Stimulated activated CD4-positive, alpha-beta T cell treated with anti-CD3 and anti-CD28 coated beads, Interleukin-2, amount 100 ng/mL, for 4 hours (primary cell): Measurements from ENCODE around the gene FCHO2.

Experiments used
- DNase-seq: peaks from one replicate; pipeline ENCODE4 v3.0.0-alpha.2; 2020; ENCODE audit warnings: low read depth

Gene FCHO2

GRCh38 chr5:73111536-73111935 is 155.7 kb downstream of the FCHO2 start:
- no peak for DNase-seq

- no peak for DNase-seq
Observed at GRCh38 chr5:73112359-73112758, 156.5 kb downstream of the FCHO2 start.

DNA sequence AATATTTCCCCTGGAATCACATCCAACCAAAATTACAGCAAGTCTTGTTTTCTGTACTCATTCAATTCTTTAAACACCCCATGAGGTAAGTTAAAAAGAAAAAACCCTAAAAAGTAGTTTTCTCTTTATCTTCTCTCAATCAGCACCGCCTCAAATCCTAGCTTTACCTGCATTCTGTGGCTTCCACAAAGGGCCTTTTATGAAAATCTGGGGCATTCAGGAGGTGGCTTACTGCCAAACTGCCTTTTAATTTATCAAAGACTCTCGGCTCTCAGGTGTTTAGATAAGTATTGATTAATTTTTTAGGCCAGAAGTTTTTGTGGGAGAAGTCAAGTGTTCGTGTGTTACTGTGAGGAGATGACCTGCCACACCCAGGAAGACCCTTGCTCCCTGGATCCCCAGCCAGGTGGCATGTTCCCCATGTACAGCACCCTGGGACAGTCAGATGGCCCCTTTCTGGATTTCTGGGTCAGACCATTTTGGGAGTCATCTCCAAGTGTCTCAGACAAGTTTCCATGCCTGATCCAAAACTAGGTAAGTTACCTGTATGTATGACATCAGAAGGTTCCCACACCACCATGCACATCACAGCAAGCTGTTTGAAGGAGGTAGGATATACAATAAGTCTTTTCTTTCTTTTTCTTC is 158.3 kb downstream of the FCHO2 start:
- no peak for DNase-seq

- no peak for DNase-seq
Observed at GRCh38 chr5:73115399-73116051, 159.7 kb downstream of the FCHO2 start.

DNA sequence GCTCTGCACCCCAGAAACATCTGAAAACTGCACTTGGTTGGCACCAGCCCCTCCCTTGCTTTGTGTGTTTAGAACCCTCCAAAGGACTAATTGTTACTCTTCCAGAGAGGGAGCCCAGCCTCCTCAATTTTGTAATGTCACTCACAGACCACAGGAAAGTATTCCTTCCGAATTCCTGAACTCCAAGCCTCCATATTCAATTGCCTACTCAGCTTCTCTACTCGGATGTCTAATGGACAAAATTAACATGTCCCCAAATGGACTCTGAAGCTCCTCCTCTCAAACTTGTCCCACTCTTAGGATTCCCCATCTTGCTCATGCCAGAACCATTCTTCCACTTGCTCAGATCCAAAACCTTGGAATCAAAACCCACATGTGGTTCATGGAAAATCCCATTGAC is 160.7 kb downstream of the FCHO2 start:
- no peak for DNase-seq

DNA sequence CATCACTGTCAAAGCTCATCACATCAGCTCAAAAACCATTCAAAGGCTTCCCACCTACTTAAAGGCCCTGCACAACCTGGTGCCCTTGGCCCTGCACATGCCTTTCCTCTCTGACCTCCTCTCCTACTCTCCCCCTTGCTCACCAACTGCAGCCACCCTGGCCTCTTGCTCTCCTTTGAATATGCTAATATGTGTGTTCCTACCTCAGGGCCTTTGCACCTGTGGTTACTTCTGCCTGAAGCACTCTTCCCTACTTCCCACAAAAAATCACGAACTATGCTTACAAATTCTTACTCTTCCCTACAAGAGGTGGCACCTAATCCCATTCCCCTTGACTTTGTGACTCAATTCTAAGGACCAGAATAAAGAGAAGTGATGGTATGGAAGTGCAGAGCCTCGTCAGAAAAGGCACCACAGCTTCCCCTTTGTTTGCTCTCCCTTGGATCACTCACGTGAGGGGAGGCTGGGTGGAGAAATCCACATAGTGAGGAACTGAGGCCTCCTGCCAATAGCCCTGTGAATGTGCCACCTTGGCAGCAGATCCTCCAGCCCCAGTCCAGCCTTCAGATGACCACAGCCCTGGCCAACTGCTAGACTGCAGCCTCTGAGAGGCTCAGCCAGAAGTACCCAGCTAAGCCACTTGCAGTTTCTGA is 161.4 kb downstream of the FCHO2 start:
- no peak for DNase-seq

- no peak for DNase-seq
Observed at GRCh38 chr5:73118391-73118973, 162.6 kb downstream of the FCHO2 start.

GRCh38 chr5:73119451-73120157 is 163.8 kb downstream of the FCHO2 start:
- DNase-seq: no peak

- DNase-seq: no peak
Observed at GRCh38 chr5:73120222-73121118, 164.6 kb downstream of the FCHO2 start, which contains the start of gene TMEM171. TSS of gene TMEM171 (plus strand) at chr5:73120575. CDS start at chr5:73123374, 2,799 bp downstream.

DNA sequence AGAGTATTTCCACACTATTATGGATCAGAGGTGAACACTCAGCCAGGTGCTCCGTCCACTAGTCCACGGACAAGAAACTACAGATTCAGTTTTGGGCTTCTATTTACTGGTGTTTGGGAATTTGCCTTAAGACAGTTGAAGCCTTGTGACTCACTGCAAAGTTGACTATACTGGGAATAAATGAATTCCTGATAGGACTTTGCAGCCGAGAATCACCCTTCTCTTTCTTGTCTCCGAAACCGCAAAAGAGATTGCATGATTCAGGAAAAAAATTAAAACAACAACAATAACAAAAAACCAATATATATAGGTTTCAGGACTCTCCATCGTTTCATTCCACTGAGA is 165.2 kb downstream of the FCHO2 start:
- no peak for DNase-seq

- DNase-seq: no peak
Observed at GRCh38 chr5:73122875-73123810, 167.3 kb downstream of the FCHO2 start.

DNA sequence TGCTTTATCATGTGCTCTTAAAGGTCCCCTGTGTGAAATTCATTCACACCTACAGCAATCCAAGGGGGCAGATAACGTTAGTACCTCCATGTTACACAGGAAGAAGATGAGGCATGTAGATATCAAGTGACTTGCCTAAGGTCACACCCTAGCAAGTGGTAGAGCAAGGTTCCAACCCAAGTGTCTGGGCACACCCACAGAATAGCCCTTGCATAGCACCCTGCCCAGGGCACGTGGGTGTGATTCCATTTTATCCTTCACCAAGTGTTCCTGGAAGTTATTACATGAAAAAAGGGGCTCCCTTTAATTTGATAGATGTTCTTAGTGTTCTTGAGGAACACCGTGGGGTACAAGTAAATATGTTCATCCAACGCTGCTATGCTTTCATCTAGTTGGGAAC is 169.4 kb downstream of the FCHO2 start:
- no peak for DNase-seq

DNA sequence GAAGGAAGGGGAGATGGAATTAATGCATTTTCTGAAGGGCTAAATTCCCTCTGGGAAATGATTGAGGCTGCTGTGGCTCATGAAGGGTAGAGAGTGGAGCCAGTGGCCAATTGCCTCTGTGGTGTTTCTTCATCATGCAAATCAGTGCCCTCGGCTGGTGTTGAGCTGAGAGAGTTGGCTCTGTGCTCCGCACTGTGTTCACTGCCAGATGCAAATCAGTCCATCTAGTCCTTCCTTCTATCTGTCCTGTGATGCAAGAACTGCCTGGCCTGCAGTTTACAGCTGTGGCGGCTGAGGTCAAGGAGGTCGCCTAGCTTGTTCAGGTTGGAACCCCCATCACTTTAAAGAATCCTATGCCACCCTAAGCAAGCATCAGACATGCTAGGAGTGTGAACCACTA is 170.5 kb downstream of the FCHO2 start:
- DNase-seq: no peak

- no peak for DNase-seq
Observed at GRCh38 chr5:73126957-73127356, 171.1 kb downstream of the FCHO2 start.

GRCh38 chr5:73129143-73129542 is 173.3 kb downstream of the FCHO2 start:
- DNase-seq: no peak

DNA sequence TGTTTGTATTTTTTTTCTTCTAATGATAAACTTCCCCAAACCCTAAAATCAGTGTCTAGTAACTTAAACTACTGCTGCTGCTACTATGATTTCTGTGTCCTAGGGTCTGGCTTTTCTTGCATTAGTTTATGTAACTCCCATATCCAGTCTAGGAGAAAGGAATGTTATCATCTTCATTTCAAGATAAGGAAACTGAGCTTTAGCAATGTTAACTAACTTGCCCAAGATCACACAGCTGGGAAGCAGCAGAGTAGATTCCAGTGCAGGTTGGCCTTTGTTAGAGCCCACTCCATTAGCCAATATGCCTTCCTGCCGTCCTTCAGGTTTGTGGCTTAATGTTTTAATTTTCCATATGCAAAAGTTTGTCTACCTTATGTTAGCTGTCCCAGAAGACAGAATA is 175.0 kb downstream of the FCHO2 start:
- no peak for DNase-seq

DNA sequence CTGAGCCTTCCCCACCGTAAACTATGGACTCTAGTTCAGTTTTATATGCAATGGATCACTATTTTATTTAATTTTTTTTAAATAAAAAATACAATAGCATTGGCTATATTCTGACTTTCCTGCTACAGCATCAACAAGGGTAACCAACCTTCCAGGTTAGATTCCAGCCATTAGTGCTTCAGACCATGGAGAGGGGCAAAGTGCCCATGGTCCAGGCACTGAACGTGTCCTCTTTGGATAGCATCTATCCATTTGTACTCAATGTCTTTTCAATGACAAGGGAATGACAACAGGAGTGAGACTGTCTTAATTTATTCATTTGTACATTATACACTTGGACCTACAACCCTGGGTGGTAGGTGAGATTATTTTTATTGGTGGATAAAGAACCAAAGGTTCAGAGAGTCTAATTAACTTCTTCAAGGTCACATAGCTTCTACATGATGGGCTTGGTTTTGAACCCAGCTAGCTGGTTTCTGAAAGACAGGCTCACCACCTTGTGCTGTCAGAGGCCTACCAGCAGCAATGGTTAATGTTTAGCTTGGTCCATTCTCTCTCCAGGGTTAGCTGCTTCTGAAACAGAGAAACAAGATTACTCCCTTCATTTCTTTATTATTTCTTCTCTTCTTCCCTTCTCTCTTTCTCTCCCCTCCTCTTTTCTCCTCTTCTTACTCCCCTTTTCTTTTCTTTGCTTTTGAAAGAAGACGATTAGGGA is 176.0 kb downstream of the FCHO2 start:
- no peak for DNase-seq

GRCh38 chr5:73132759-73133158 is 176.9 kb downstream of the FCHO2 start:
- DNase-seq: no peak

- no peak for DNase-seq
Observed at GRCh38 chr5:73135021-73135420, 179.2 kb downstream of the FCHO2 start.
